CD4-positive, alpha-beta T cell treated with Interleukin-17A for 4 hours (primary cell): Measurements from ENCODE around the gene ROPN1.
"Not testable (repeated sequence)": the region's sequence is repeated elsewhere in the genome, so short reads cannot be mapped to it uniquely, and the experiment has no call there.

Experiments
- DNase-seq: peaks from one replicate; pipeline ENCODE4 v3.0.0-alpha.2; 2020; ENCODE audit warnings: mixed read lengths

The ROPN1 gene

DNA sequence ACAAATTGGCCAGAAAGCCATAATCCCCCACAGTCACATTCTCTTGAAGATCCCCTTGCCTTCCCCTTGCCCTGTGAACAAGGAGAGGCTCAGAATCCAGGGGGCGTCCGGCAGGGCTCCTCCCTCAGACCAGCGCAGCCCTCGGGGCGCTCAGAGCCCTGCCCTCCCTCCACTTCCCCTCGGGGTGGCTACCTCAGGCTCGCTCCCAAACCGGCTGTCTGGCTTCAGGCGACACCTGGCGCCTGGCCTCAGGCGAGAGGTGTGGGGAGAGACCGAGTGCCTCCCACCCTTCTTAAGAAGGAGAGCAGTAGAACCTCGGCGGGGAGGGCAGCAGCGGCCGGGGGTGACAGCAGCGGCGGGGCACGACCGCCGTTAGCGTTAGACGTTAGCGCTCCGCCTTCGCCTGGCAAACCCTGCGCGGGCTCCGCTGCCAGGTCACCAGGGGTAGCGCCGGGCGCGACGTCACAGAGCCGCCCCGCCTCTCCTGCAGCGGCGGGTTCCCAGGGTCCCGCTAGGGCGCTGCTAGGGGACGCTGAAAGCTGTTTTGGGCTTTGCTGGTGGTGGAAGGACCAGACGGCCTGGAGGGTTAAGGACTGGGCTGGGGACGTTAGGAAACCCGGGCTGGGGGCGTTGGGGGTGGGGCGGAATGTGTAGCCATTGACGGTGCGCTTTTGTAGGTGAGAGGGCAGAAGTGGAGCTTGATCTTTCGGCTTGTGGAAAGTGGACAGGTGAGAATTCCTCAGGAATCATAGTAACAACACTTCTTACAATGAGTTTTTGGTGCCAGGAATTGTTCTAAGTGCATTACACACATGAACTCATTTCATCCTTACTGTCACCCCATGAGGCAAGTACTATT lies at the start of gene ROPN1:
Gene ROPN1 (minus strand): TSS at position 395 of the 859 bp plus-strand sequence. CDS start 11,643 bp downstream, outside the sequence.
- DNase-seq = not testable (repeated sequence)

DNA sequence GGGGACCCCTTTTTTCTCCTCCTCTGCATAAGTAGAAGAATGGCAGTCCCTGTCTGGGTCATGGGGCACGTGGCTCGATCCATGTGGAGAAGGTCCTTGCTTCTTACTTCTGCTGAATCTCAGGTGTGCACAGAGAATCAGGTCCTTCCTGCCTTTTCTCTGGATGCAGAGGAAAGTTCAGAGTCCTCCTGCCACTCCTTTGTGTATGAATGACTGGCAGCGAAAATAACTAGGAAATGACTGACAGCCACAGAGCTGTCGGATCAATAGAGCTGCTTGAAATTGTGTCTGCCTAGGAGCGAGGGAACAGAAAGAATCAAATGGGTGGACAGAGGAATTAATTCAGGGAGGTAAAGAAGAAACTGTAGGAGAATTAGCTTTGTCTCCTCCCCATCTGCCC lies 49.6 kb upstream of the ROPN1 start:
- no peak for DNase-seq

DNA sequence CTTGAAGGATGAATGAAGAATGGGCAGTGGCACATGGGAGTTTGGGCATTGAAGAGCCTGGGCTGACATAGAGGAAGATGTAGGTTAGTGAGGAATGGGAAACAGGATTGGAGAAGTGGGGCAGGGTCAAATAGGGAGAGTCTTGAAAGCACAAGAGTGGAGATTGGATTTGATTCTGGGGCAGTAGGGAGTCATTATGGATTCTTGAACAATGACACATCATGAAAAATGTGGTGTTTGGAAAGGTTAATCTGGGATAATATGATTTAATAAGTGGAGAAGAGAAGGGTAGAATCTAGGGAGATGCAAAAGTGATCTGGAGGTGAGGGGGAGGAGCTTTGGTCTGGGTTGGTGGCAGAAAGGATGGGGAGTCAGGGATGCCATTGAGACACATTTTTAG lies 45.4 kb upstream of the ROPN1 start:
- DNase-seq = no peak

DNA sequence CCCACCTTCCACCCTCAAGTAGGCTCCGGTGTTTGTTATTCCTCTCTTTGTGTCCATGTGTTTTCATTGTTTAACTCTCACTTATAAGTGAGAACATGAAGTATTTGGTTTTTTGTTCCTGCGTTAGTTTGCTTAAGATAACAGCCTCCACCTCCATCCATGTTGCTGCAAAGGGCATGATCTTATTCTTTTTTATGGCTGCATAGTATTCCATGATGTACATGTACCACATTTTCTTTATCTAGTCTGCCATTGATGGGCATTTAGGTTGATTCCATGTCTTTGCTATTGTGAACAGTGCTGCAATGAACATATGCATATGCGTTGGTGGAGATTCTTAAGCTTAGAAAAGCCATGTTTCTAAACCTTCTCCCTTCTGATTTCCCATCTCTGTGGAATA lies 44.3 kb upstream of the ROPN1 start:
- DNase-seq = not testable (repeated sequence)

DNA sequence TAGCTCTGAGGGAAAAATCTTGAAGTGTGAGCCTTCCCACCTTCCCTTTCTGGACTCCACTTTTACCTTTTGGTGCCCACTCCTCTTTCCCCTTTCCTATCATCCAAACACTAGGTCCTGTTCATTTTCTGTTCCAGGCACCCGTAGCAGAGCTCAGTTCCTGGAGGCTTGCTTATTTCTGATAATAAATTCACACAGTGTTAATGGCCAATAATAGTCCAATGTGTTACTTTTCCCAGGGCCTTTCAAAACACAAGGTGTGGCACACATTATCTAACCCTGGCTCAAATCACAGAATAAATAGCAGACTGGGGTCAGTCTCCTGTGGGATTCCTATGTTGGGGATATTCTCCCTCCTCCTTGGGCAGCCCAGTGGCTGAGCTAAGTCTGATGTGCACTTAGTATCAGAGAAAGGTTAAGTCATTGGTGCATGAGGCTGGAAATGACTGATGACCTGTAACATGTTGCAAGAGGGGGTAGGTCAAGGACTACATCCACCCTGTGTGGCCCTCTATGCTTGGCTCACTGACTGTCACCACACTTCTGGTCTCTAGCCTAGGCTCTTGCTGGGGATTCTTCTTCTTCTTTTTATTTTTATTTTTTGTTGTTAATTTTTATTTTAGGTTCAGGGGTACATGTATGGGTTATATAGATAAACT lies 43.7 kb upstream of the ROPN1 start:
- DNase-seq = no peak

DNA sequence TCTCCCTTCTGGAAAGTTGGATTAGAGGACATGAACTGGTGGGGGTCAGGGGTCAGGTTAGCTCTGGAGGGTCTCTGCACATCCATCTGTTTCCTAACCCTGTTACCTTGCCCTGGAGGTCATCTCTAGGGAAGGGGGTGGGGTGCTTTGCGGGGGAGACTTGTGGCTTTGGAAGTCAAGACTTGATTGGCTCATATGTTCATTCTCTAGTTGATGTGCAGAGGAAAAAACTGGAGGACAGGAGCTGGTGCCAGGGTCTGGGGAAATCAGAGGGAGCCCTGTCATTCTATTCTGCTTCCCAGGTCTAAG lies 42.9 kb upstream of the ROPN1 start:
- DNase-seq = no peak

DNA sequence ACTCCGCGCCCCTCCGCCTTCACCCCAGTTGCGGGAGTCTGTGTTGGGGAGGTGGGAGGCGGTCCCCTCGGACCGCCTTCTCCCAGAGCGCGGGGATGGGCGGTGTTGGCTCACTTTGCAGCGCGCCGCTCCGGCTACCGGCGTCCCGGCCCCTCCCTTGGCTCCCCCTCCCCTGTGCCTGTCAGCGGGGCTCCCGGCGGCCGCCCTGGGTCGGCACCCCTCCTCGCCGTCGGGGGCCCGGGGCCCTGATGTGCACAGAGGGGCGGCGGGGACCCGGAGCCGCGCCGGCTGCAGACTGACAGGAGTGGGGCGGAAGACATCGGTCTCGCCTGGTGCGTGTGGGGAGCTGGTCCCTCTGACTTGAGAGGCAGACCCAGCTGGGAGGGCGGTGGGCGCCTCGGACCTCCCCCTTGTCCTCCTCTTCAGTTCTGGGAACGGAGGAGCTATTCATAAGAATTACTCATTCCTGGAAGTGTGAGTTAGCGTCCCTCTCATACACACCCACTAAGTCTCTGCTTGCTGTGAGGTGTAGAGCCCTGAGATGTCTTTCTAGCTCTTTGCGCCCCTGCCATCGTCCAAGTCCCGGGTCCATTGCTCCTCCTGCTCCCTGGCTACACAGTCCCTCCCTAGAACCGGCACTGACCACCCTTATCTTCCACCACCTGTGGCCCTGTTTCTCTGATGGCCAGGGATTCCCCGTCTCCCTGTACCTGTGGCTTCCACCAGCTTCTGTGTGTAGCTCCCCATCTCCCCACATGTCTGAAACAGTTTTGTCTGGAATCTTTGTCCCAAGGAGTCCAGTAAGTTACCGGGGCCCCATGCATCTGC lies 42.3 kb upstream of the ROPN1 start:
- DNase-seq = peak; percentile 8

DNA sequence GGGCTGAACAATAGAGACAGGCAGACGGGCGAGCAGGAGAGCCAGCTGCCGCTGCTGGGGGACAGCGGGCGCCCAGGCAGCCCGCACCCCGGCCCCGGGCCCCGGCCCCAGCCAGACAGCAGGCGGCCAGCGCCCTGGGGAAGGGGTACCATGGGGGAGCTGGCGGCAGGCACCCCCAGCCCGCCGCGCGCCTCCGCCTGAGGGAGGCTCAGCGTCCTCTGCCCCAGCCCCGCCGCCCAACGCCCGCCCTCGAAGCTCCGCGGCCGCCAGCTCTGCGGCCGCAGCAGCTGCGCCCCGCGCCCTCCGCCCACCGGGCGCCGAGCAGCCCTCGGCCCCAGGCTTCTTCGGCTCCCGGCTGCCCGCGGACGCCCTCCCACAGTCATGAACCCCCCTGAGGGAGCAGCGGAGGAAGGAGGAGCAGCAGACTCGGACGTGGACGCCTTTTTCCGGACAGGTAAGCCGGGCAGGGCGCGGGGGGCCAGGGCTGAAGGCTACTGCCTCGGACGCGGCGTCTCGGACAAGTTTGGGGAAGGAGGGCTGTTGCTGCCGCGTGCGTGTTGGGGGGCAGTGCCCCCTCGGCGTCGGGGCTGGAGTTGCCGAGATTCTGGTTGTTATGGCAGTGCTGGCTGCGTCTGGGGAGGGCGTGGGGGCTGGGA lies 41.6 kb upstream of the ROPN1 start, which contains the start of gene KALRN:
Gene KALRN (plus strand): TSS at position 10 of the 656 bp plus-strand sequence.
- DNase-seq = peak; percentile 3

DNA sequence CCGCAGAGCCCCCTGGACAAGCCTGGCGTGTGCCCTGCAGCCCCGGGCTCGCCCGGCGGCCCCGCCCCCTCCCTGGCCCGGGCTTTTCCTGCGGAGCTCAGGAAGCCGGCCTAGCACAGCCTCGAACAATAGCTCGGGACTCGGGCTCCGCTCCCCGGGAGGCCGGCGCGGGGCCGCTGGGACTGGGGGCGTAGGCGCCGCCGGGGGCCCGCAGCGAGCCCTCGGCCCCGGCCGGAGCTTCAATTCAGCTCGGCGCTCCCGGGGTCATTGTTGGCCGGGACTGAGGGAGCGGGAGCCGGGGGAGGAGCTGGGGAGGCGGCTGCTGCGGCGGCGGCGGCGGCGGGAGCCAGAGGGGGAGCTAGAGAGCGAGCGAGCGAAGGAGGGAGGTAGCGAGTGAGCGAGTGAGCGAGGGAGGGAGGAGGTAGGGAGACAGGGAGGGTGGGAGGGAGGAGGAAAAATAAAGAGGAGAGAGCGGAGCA lies 41.0 kb upstream of the ROPN1 start:
- DNase-seq = peak; percentile 57

DNA sequence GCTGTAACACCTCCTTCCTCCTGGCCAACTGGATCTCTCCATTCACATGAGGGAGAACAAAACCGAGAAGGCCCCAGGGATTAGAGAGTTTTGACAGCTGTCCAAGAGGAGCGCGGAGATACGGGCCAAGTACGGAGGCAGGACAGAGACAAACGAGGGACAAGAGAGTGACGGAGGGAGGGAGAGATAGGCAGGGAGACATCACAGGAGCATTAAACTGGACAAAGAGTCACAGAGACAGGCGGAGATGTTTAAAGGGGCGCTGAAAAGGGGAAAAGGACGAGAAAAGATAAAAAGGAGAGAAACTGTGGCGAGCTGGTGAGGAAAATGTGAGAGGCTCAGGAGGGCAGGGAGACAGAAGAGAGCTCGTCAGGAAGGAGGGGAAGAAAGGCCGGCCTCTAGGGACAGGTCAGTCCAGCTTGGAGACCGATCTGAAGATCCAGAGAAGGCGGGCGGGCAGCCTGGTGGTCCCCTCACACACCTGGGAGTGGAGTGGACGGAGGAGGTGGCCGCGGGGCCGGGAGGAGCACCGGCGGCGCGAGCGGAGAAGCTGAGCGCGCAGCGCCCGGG lies 40.5 kb upstream of the ROPN1 start:
- no peak for DNase-seq

DNA sequence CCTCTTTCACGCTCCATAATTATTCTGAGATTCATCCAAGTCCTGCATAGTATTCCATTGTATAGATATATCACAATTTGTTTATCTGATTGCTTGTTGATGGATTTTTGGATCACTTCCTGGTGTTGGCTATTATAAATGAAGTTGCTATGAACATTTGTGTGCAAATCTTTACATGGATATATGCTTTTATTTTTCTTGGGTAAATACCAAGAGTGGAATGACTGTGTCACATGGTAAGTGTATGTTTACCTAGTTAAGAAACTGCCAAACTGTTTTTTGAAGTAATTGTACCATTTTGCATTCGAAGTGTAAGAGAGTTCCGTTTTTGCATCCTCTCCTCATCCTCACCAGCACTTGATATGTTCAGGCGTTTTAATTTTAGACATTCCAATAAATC lies 34.6 kb upstream of the ROPN1 start:
- DNase-seq = no peak

DNA sequence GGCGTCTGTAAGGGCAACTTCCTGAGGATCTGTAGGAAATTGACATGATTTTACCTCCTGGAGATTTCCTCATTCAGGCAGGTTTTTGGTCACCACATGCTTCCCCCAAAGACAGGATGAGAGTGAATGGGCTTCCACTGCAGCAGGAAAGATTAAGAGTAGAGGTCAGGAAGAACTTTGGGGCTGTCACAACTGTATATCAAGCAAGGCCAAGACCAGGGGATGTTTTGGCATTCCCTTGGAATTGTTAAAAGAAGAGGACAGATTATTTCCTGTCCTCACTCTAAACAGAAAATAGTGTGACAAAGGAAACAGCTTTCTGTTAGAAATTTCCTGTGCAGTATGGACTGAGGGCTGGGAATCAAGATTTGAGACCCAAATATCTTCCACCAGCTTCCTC lies 31.6 kb upstream of the ROPN1 start:
- DNase-seq = not testable (repeated sequence)

DNA sequence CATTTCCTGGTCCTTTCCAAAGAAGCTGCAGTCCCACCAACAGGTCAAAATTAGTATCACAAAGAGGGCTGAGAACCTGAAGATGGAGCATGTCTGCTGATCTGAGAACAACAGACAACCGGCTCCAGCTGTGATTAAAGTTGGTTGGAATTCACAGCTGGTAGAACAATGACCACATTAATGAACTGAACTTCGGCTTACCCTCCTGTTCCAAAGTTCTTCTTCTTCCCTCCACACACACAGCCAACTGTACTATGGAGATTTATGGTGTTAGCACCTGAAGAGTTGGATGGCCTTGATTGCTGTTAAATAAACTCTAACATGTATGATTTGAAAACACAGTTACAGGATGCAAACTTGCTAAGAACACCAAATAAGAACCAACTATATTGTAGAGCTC lies 27.4 kb upstream of the ROPN1 start:
- no peak for DNase-seq

DNA sequence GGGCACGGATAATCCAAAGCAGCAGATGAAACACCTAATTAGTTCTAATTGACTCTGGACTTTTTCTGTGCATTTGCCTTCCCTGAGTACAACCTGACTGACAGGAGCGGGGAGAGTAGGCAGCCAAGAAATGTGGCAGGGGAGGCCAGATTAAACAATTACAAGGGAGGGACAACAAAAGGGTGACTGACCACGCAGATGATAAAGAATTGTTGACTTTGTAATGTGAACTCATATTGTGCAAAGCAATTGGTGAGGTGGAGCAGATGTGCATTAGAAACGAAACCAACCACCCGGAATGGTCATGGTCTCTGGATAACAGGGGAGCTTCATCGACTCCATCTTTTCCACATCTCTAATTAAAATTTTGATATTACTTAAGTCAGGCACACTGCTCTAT lies 25.6 kb upstream of the ROPN1 start:
- DNase-seq = not testable (repeated sequence)

DNA sequence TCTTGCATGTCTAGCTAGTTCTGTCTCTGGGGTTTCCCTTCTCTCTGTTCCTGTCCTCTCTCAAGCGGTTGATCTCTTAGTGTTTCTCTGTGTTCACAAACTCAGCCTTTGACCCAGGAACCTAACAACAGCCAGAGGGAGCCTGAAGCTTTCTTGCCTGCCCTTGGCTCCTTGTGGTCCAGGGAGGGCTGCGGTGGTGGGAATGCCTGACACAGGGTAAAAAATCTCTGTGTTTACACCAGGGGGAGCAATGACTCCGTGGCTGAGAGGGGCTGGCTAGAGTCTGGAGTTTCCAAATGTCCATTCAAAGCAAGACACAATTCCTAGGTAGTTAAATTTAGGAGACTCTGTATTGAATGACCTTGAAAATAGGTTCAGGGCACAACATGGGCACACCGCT lies 24.6 kb upstream of the ROPN1 start:
- not testable (repeated sequence) for DNase-seq

DNA sequence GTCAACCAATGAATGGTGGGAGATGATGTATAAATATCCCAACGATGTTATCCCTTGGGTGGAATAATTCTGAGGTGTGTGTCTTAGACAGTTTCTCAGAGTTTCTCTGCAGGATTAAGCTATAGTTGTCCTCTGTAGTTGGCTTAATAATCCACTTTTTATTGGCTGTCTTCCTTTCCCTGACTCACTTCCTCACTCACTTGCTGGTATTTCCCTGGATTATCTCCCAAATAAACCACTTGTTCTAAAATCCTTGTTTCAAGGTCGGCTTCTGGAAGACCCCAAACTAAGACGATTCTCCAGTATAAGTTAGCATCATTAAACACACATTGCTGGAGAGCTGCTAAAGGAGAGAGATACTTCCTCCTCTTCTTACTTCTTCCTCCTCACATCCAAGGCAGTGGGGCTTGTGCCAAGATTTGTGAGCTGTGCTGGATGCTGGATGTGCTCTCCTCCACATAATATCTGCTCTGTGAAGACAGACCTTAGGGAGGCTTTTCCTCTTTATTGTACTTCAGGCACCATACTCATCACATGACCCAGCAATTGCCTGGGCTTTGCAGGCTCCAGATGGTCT lies 22.5 kb upstream of the ROPN1 start:
- no peak for DNase-seq

DNA sequence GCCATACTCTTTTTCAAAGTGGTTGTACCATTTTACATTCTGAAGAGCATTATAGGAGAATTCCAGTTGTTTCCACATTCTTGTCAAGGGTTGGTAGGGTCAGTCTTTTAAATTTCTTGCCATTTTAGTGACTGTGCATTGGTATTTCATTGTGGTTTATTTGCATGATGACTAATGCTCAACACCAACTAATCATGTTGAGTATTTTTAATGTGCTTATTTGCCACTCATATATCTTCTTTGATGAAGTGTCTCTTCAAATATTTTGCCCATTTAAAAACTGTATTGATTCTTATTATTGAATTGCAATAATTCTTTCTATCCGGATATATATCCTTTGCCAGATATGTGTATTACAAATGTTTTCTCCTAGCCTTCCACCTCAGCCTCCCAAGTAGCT lies 16.4 kb upstream of the ROPN1 start:
- DNase-seq = not testable (repeated sequence)

DNA sequence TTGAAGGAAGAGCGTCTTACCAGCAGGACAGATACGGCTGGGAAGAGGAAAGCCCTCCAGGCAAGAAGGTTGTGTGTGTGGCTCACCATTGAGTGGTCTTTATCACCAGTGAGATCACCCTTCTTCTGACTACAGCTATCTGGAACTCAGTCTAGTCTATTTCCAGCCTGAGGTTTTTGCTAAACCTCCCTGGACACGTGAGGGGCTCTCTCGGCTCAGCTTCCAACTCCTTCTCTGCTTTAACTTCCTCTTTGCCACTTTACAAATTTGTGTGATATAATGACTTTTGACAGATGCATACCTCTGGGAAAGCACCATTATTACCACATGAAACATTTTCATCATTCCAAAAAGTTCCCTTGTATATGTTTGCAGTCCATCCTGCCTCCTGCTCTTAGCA lies 15.3 kb upstream of the ROPN1 start:
- DNase-seq = no peak

DNA sequence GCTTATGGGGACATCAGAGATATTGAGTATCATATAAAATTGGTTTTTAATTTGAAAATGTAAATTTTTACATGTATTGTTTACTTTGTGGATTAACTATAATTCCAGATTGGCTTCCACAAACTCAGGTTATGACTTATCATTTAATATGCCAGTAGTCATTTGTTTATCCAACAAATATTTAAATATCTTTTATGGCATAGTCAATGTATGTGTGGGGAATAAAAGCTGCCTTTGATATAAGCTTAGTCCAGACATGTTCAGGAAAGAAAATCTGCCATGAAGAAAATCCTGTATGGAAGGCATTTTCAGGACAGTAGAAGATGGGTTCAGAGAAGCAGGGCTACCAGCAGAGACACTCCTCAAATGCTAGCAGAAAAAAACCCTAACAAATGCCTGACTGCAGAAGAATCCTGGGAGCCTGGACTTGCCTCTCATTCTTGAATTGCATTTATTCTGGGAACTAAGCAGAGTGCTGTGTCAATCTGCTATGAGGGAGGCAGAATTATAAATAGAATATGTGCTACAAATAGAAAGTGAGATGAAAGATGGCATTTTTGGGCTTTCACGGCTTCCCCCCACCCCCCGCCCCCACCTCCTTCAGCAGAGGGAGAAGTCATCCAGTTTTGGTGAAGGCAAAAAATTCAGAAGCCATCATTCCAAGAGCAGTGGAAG lies 10.6 kb upstream of the ROPN1 start:
- DNase-seq = not testable (repeated sequence)

DNA sequence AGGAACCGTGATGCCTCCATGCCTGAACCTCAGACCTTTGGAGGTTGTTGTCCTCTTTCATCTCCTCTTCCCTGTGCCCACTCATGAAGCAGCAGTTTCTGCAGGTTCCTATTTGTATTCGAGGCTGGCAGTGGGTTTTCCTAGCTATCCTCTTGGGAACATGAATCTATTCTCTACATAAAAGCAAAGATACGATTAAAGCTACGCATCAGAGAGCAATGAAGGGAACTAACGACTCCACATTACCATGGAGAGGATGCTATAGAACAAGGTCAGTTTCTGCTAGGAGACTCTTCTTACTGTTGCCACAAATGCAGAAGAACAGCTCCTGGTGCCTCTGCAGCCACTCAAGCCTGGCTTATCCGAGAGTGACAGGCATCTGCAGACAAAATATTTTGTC lies 9.4 kb upstream of the ROPN1 start:
- not testable (repeated sequence) for DNase-seq

DNA sequence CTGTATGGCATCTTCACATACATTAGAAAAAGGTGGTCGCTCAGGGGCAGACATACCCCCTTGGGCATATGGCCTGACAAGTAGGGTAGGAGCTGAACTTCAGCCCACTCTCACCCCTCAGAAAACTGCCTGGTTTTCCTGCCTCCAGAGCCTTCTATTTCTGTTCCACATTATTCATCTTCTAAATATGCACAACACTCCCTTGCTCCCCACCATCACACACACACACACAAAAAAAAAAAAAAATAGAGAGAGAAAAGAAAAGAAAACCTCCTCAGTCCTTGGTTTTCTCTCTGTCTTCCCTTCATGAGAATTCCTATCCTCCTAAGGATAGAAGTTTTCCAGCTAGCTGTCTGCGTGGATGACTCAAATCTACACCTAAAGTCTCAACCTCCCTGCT lies 5.6 kb upstream of the ROPN1 start:
- DNase-seq = no peak
